Measurements from ENCODE around the gene PANK4. TPM values are rescaled to one million over a fixed set of nuclear protein-coding genes. Genes with fewer than 3 reads are reported as not detected.

The PANK4 gene
- total RNA-seq, 1 donor from 2014 or later = 50.8 TPM

DNA sequence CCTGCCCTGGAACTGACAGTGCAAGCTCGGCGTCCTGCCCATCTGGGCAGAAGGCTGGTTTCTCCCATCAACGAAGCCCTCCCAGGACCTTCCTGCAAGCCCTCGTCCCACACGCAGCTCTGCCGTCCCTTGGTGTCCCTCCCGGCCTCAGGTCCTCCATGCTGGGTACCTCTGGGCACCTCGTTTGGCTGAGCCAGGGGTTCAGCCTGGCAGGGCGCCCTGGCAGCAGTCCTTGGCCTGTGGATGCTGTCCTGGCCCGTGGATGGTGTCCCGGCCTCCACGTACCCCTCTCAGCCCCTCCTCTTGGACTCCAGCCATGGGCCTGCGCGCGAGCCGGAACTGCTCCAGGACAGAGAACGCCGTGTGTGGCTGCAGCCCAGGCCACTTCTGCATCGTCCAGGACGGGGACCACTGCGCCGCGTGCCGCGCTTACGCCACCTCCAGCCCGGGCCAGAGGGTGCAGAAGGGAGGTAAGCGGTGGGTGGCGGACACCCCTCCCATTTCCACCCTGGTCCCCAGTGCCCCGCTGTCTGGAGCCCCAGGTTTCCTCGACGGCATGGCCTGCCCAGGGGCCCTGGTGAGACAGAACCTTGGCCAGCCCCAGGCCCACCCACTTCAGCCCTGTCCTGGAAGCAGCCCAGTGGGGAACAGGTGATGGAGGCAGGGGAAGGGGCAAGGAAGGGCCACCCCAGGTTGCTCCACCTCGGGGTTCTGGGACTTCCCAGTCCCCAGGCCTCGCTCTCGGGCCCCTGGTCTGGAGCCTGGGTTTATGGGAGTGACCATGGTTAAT, 33.3 kb upstream of the PANK4 start:
- H3K9me3 Mint-ChIP-seq = no peaks in the 10 kb centered on the region
- TF ChIP-seq, protein P1, sequence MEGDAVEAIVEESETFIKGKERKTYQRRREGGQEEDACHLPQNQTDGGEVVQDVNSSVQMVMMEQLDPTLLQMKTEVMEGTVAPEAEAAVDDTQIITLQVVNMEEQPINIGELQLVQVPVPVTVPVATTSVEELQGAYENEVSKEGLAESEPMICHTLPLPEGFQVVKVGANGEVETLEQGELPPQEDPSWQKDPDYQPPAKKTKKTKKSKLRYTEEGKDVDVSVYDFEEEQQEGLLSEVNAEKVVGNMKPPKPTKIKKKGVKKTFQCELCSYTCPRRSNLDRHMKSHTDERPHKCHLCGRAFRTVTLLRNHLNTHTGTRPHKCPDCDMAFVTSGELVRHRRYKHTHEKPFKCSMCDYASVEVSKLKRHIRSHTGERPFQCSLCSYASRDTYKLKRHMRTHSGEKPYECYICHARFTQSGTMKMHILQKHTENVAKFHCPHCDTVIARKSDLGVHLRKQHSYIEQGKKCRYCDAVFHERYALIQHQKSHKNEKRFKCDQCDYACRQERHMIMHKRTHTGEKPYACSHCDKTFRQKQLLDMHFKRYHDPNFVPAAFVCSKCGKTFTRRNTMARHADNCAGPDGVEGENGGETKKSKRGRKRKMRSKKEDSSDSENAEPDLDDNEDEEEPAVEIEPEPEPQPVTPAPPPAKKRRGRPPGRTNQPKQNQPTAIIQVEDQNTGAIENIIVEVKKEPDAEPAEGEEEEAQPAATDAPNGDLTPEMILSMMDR (IDR thresholded peaks at IDR 0.05; ENCODE audit: unreplicated experiment) = no peak
- DNase-seq (ENCODE audit: low spot score in 2 of 2, unreplicated experiment in 2 of 2) = no peak
- H3K4me1 Mint-ChIP-seq = peaks cover 4% of the 10 kb centered on the region
- H3K27ac Mint-ChIP-seq = no peak overlapping the region
- peaks cover 7% of the 10 kb centered on the region for H3K27me3 Mint-ChIP-seq (ENCODE audit: low read depth)
- no peak overlapping the region for H3K4me3 Mint-ChIP-seq
- no peaks in the 10 kb centered on the region for H3K36me3 Mint-ChIP-seq

- H3K27me3 Mint-ChIP-seq (ENCODE audit: low read depth) = peaks cover 7% of the 10 kb centered on the region
Measured at GRCh38 chr1:2558861-2559260, 32.5 kb upstream of the PANK4 start.

GRCh38 chr1:2558420-2558819, 32.0 kb upstream of the PANK4 start:
- no peak overlapping the region for H3K4me3 Mint-ChIP-seq
- no peaks in the 10 kb centered on the region for H3K36me3 Mint-ChIP-seq
- H3K9me3 Mint-ChIP-seq = no peaks in the 10 kb centered on the region
- H3K4me1 Mint-ChIP-seq = peaks cover 4% of the 10 kb centered on the region
- no peak for DNase-seq (ENCODE audit: low spot score in 2 of 2, unreplicated experiment in 2 of 2)
- peaks cover 7% of the 10 kb centered on the region for H3K27me3 Mint-ChIP-seq (ENCODE audit: low read depth)
- no peak overlapping the region for H3K27ac Mint-ChIP-seq
- TF ChIP-seq, protein P1 (IDR thresholded peaks at IDR 0.05; ENCODE audit: unreplicated experiment) = no peak

More at GRCh38 chr1:2558861-2559260, 32.5 kb upstream of the PANK4 start:
- no peak for DNase-seq (ENCODE audit: low spot score in 2 of 2, unreplicated experiment in 2 of 2)
- H3K27ac Mint-ChIP-seq = no peak overlapping the region
- no peaks in the 10 kb centered on the region for H3K9me3 Mint-ChIP-seq
- no peak overlapping the region for H3K4me3 Mint-ChIP-seq
- peaks cover 4% of the 10 kb centered on the region for H3K4me1 Mint-ChIP-seq
- TF ChIP-seq, protein P1 (IDR thresholded peaks at IDR 0.05; ENCODE audit: unreplicated experiment) = no peak
- H3K36me3 Mint-ChIP-seq = no peaks in the 10 kb centered on the region

DNA sequence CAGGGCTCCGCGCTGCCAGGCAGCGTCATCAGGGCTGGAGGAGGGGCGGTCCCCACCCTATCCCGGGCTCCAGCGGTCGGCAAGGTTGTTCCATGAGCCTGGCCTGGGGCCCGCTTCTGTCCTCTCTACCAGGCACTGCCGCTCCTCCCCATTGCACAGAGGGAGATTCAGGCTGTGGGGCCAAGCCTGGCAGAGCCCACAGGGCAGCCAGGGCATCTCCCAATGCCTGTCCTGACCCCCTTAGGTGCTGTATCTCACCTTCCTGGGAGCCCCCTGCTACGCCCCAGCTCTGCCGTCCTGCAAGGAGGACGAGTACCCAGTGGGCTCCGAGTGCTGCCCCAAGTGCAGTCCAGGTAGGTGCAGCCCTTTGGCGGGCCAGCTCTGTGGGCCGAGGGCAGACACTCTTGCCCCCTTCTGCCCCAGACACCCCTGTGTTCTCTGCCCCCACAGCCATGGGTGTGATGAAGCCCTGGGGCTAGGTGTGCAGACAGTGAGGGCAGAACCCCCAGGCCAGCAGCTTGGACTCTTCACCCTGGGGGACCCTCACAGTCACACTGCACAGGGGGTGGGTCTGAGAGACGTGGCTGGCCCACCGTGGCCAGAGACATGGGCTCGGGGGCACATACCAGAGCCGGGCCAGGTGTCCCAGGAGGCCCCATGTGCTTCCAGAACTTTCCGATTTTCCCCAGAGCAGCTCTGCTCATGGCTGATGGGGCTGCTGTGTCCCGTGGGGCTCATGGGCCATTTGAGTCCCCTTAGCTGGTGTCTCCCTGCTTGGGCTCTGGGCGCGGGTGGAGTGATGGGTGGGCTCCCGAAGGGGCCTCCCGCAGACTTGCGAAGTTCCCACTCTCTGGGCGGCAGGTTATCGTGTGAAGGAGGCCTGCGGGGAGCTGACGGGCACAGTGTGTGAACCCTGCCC, 31.3 kb upstream of the PANK4 start:
- DNase-seq (ENCODE audit: low spot score in 2 of 2, unreplicated experiment in 2 of 2) = no peak
- Mint-ChIP-seq H3K27me3 (ENCODE audit: low read depth) (peaks cover 7% of the 10 kb centered on the region), H3K4me1 (peaks cover 4% of the 10 kb centered on the region), H3K27ac (no peak overlapping the region), H3K36me3 (no peaks in the 10 kb centered on the region), H3K4me3 (no peak overlapping the region), H3K9me3 (no peaks in the 10 kb centered on the region)
- TF ChIP-seq, protein P1 (IDR thresholded peaks at IDR 0.05; ENCODE audit: unreplicated experiment) = no peak

- H3K9me3 Mint-ChIP-seq = no peaks in the 10 kb centered on the region
- peaks cover 4% of the 10 kb centered on the region for H3K4me1 Mint-ChIP-seq
- H3K27ac Mint-ChIP-seq = no peak overlapping the region
- no peak overlapping the region for H3K4me3 Mint-ChIP-seq
- H3K36me3 Mint-ChIP-seq = no peaks in the 10 kb centered on the region
- no peak for DNase-seq (ENCODE audit: low spot score in 2 of 2, unreplicated experiment in 2 of 2)
- TF ChIP-seq, protein P1 (IDR thresholded peaks at IDR 0.05; ENCODE audit: unreplicated experiment) = no peak
- H3K27me3 Mint-ChIP-seq (ENCODE audit: low read depth) = peaks cover 7% of the 10 kb centered on the region
Measured at GRCh38 chr1:2556678-2557481, 30.5 kb upstream of the PANK4 start.

All from mesothelial cell of epicardium (in vitro differentiated cells).